Lower leg skin (tissue), 3 donors: ENCODE measurements around the gene CRAMP1.

Experiments used
- CTCF ChIP-seq, 3 donors: fragments of 450-650 bp; IDR thresholded peaks; one replicate each; pipeline ENCODE4 v1.5.1; 2016; ENCODE audit warnings: antibody characterized with exemption in 3 of 3, mild to moderate bottlenecking in 3 of 3, moderate library complexity in 2 of 3
- POLR2A ChIP-seq, 2 donors: fragments of 450-650 bp; IDR thresholded peaks; one replicate each; pipeline ENCODE4 v1.6.1; 2016 to 2017; ENCODE audit warnings: antibody characterized with exemption in 2 of 2, mild to moderate bottlenecking in 1 of 2, moderate library complexity in 1 of 2

- no peak for TF ChIP-seq CTCF (IDR thresholded peaks at IDR 0.05)
- TF ChIP-seq POLR2A (IDR thresholded peaks at IDR 0.05): no peak
Measured at GRCh38 chr16:1567988-1568387, 44.2 kb upstream of the CRAMP1 start.
